Measurements from ENCODE around the gene GNE.
A peak's percentile ranks its signal among the peaks of the same experiment; 100 is the strongest.
"Not testable (repeated sequence)": the region's sequence is repeated elsewhere in the genome, so short reads cannot be mapped to it uniquely, and the experiment has no call there.

DNA sequence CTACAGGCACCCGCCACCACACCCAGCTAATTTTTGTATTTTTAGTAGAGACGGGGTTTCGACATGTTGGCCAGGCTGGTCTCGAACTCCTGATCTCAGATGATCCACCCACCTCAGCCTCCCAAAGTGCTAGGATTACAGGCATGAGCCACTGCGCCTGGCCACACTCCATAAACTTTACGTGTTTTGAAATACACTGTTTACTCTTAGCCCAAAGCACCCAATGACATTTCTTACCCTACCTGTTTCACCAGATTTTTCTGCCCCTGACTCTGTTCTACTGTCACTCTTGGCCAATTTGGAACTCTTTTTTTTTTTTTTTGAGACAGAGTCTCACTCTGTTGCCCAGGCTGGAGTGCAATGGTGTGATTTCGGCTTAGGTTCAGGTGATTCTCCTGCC, 15.1 kb upstream of the GNE start:
- TF ChIP-seq EP300 (IDR thresholded peaks at IDR 0.05; ENCODE audit: borderline replicate concordance) (0 out of 2 replicates have a peak, but pooled peaks have one; percentile 10), NFIC (IDR thresholded peaks at IDR 0.05) (peak; percentile 20; the same call in 1 of the 2 replicates)
- not testable (repeated sequence) for TF ChIP-seq RAD21 (IDR thresholded peaks at IDR 0.05; ENCODE audit: low read depth); TCF12 (IDR thresholded peaks at IDR 0.05; ENCODE audit: low read depth); CEBPB (IDR thresholded peaks at IDR 0.05); CREB1 (IDR thresholded peaks at IDR 0.05; ENCODE audit: low read depth)
- TF ChIP-seq, protein P1, sequence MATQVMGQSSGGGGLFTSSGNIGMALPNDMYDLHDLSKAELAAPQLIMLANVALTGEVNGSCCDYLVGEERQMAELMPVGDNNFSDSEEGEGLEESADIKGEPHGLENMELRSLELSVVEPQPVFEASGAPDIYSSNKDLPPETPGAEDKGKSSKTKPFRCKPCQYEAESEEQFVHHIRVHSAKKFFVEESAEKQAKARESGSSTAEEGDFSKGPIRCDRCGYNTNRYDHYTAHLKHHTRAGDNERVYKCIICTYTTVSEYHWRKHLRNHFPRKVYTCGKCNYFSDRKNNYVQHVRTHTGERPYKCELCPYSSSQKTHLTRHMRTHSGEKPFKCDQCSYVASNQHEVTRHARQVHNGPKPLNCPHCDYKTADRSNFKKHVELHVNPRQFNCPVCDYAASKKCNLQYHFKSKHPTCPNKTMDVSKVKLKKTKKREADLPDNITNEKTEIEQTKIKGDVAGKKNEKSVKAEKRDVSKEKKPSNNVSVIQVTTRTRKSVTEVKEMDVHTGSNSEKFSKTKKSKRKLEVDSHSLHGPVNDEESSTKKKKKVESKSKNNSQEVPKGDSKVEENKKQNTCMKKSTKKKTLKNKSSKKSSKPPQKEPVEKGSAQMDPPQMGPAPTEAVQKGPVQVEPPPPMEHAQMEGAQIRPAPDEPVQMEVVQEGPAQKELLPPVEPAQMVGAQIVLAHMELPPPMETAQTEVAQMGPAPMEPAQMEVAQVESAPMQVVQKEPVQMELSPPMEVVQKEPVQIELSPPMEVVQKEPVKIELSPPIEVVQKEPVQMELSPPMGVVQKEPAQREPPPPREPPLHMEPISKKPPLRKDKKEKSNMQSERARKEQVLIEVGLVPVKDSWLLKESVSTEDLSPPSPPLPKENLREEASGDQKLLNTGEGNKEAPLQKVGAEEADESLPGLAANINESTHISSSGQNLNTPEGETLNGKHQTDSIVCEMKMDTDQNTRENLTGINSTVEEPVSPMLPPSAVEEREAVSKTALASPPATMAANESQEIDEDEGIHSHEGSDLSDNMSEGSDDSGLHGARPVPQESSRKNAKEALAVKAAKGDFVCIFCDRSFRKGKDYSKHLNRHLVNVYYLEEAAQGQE (IDR thresholded peaks at IDR 0.05; ENCODE audit: low read depth): not testable (repeated sequence)
